PC-9 (cell line): ENCODE results near the gene OR2T29.

Experiments used
- EZH2 ChIP-seq: fragments of 200-600 bp; sonication (generic); IDR thresholded peaks from 2 replicates; pipeline ENCODE4 v1.8.0; 2017; ENCODE audit warnings: antibody characterized with exemption, low read depth
- TF ChIP-seq, protein P1 (sequence below): fragments of 200-600 bp; sonication (generic); conservative IDR thresholded peaks from 2 replicates; pipeline ENCODE4 v1.6.1; 2017; ENCODE audit warnings: mixed run types, antibody characterized with exemption, mild to moderate bottlenecking, moderate library complexity

DNA sequence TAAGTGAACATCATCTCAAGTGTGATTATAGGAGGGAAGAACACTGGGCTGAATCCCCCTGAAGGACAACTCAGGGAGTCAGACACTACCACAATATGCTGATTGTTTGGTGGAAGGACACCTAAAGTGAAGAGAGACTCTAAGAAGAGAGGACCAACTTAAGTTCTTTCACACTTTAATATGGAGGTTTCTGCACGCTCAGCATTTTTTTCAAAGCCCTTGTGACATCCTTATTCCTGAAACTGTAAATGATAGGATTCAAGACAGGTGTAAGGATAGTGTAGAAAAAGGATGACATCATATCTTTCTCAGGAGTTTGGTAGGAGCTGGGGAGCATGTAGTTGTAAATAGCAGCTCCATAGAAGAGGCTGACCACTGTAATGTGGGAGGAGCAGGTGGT, 30.1 kb upstream of the OR2T29 start:
- TF ChIP-seq, protein P1, sequence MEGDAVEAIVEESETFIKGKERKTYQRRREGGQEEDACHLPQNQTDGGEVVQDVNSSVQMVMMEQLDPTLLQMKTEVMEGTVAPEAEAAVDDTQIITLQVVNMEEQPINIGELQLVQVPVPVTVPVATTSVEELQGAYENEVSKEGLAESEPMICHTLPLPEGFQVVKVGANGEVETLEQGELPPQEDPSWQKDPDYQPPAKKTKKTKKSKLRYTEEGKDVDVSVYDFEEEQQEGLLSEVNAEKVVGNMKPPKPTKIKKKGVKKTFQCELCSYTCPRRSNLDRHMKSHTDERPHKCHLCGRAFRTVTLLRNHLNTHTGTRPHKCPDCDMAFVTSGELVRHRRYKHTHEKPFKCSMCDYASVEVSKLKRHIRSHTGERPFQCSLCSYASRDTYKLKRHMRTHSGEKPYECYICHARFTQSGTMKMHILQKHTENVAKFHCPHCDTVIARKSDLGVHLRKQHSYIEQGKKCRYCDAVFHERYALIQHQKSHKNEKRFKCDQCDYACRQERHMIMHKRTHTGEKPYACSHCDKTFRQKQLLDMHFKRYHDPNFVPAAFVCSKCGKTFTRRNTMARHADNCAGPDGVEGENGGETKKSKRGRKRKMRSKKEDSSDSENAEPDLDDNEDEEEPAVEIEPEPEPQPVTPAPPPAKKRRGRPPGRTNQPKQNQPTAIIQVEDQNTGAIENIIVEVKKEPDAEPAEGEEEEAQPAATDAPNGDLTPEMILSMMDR, result no peak
- no peak for TF ChIP-seq EZH2
